Fibroblast of lung (primary cell): Measurements from ENCODE around the gene SP6. TPM values are rescaled to one million over a fixed set of nuclear protein-coding genes. Genes with fewer than 3 reads are reported as not detected.

Experiments used
- DNase-seq, 2 donors: peaks; one replicate each; pipeline versions ENCODE4 v3.0.0 to v3.0.0-alpha.2; 2010; ENCODE audit warnings: low read depth in 2 of 2
- H2AFZ ChIP-seq: 2 replicates; pipeline ENCODE4 v1.5.1; 2012; ENCODE audit warnings: low read length, control low read depth, inconsistent platforms
- H3K27ac ChIP-seq: 2 replicates; pipeline ENCODE4 v1.5.1; 2011; ENCODE audit warnings: low read length, control low read depth; ENCODE audit not compliant: insufficient read depth
- H3K27me3 ChIP-seq: 2 replicates; pipeline ENCODE4 v1.5.1; 2011; ENCODE audit warnings: mild to moderate bottlenecking, low read length; ENCODE audit not compliant: control insufficient read depth, insufficient read depth
- H3K36me3 ChIP-seq: 2 replicates; pipeline ENCODE4 v1.5.1; 2011; ENCODE audit warnings: low read length; ENCODE audit not compliant: control insufficient read depth, insufficient read depth
- H3K4me1 ChIP-seq: 2 replicates; pipeline ENCODE4 v1.5.1; 2011; ENCODE audit warnings: low read length; ENCODE audit not compliant: control insufficient read depth, insufficient read depth; ENCODE audit errors: extremely low read depth
- H3K4me2 ChIP-seq: 2 replicates; pipeline ENCODE4 v1.5.1; 2011; ENCODE audit warnings: low read length, control low read depth; ENCODE audit not compliant: insufficient read depth; ENCODE audit errors: extremely low read depth
- H3K4me3 ChIP-seq, 4 experiments: fragments of 200-600 bp in 1 of 4; sonication (generic) in 1 of 4; replicated peaks in 1 of 4; 2 replicates each; pipeline ENCODE4 v1.5.1; 2011 to 2016; ENCODE audit warnings: low read length in 4 of 4, low read depth in 3 of 4, mild to moderate bottlenecking in 3 of 4, control low read depth in 2 of 4, inconsistent platforms in 1 of 4, mixed read lengths in 1 of 4; ENCODE audit not compliant: insufficient read depth in 1 of 4; ENCODE audit errors: control extremely low read depth in 1 of 4
- H3K79me2 ChIP-seq: 2 replicates; pipeline ENCODE4 v1.5.1; 2012; ENCODE audit warnings: mild to moderate bottlenecking, low read length, inconsistent platforms; ENCODE audit not compliant: control insufficient read depth, insufficient read depth
- H3K9ac ChIP-seq: 2 replicates; pipeline ENCODE4 v1.5.1; 2011; ENCODE audit warnings: mild to moderate bottlenecking, low read length, control low read depth; ENCODE audit not compliant: insufficient read depth
- H3K9me3 ChIP-seq: 2 replicates; pipeline ENCODE4 v1.5.1; 2012; ENCODE audit warnings: low read depth, low read length; ENCODE audit not compliant: control insufficient read depth, insufficient read depth
- H4K20me1 ChIP-seq: 2 replicates; pipeline ENCODE4 v1.5.1; 2011; ENCODE audit warnings: low read length; ENCODE audit not compliant: control insufficient read depth, insufficient read depth; ENCODE audit errors: extremely low read depth
- EZH2 ChIP-seq: IDR thresholded peaks from 2 replicates; pipeline ENCODE4 v1.5.1; 2012; ENCODE audit warnings: low read length, control low read depth, mild to moderate bottlenecking; ENCODE audit errors: missing control alignments
- polyA plus RNA-seq, 2 donors: library from polyadenylated mRNA; depleted of rRNA in 1 of 2; stranded (reverse) in 1 of 2; unstranded in 1 of 2; fragments of >200 nt; gene quantifications; 2 replicates each; pipeline ENCODE4 v1.2.1, GENCODE V29; 2011 to 2012; ENCODE audit warnings: missing spikeins in 1 of 2
- total RNA-seq: library from RNA; depleted of rRNA; stranded (reverse); fragments of >200 nt; gene quantifications from 2 replicates; pipeline ENCODE4 v1.2.1, GENCODE V29; 2014
- TF ChIP-seq, protein P1 (sequence below), 2 donors: IDR thresholded peaks in 1 of 2; conservative IDR thresholded peaks in 1 of 2; 1 replicate in 1 of 2; 2 replicates in 1 of 2; pipeline ENCODE4 v1.5.1; 2011 to 2012; ENCODE audit warnings: low read length in 2 of 2, control low read depth in 1 of 2, inconsistent platforms in 1 of 2, low read depth in 1 of 2, mild to moderate bottlenecking in 1 of 2

The SP6 gene
- total and polyA plus RNA-seq, 2 donors (not counting 1 experiment from before 2014, with no cell fraction given) = under 0.01 to 0.07 TPM

DNA sequence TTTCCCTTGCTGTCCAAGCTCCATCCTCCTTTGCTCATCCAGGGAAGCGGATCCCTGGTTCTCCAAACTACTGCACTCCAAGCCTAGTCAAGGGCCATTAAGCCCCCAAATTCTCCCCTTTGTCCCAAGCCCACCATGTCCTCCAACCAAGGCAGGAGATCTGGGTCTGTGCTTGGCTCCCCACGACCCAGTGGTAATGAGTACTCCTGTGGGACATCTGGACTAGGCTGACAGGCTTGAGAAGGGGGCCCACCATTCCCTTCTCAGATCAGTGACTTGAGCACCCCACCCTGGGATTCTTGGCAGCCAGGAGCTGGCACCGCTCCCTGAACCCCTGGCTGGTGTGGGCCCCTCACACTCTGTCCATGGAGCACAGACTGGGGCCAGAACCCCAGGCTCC lies 46.5 kb downstream of the SP6 start:
- H2AFZ ChIP-seq = no peak overlapping the region
- no peak overlapping the region for H3K4me2 ChIP-seq
- H4K20me1 ChIP-seq = no peaks in the 10 kb centered on the region
- no peak overlapping the region for H3K27ac ChIP-seq
- no peaks in the 10 kb centered on the region for H3K4me1 ChIP-seq
- H3K27me3 ChIP-seq = peaks cover 23% of the 10 kb centered on the region
- no peaks in the 10 kb centered on the region for H3K79me2 ChIP-seq
- peaks cover 5% of the 10 kb centered on the region for H3K36me3 ChIP-seq
- no peaks in the 10 kb centered on the region for H3K9me3 ChIP-seq
- no peak overlapping the region for H3K4me3 ChIP-seq
- no peak overlapping the region for H3K9ac ChIP-seq
- DNase-seq = no peak
- TF ChIP-seq, protein P1, sequence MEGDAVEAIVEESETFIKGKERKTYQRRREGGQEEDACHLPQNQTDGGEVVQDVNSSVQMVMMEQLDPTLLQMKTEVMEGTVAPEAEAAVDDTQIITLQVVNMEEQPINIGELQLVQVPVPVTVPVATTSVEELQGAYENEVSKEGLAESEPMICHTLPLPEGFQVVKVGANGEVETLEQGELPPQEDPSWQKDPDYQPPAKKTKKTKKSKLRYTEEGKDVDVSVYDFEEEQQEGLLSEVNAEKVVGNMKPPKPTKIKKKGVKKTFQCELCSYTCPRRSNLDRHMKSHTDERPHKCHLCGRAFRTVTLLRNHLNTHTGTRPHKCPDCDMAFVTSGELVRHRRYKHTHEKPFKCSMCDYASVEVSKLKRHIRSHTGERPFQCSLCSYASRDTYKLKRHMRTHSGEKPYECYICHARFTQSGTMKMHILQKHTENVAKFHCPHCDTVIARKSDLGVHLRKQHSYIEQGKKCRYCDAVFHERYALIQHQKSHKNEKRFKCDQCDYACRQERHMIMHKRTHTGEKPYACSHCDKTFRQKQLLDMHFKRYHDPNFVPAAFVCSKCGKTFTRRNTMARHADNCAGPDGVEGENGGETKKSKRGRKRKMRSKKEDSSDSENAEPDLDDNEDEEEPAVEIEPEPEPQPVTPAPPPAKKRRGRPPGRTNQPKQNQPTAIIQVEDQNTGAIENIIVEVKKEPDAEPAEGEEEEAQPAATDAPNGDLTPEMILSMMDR (conservative IDR thresholded peaks at IDR 0.05 in 1 of 2, IDR thresholded peaks at IDR 0.05 in 1 of 2; ENCODE audit: low read depth in 1 of 2, low read length in 2 of 2) = no peak
- TF ChIP-seq EZH2 = no peak

GRCh38 chr17:47803751-47804150 lies 47.2 kb downstream of the SP6 start:
- H3K36me3 ChIP-seq = peaks cover 2% of the 10 kb centered on the region
- H3K27me3 ChIP-seq = peaks cover 23% of the 10 kb centered on the region
- no peak overlapping the region for H3K4me2 ChIP-seq
- no peaks in the 10 kb centered on the region for H3K9me3 ChIP-seq
- no peak overlapping the region for H3K27ac ChIP-seq
- TF ChIP-seq, protein P1 (conservative IDR thresholded peaks at IDR 0.05 in 1 of 2, IDR thresholded peaks at IDR 0.05 in 1 of 2; ENCODE audit: low read depth in 1 of 2, low read length in 2 of 2) = no peak
- TF ChIP-seq EZH2 = no peak
- H4K20me1 ChIP-seq = no peaks in the 10 kb centered on the region
- no peak overlapping the region for H2AFZ ChIP-seq
- H3K79me2 ChIP-seq = no peaks in the 10 kb centered on the region
- H3K9ac ChIP-seq = no peak overlapping the region
- no peak for DNase-seq
- no peaks in the 10 kb centered on the region for H3K4me1 ChIP-seq
- H3K4me3 ChIP-seq = no peak overlapping the region

DNA sequence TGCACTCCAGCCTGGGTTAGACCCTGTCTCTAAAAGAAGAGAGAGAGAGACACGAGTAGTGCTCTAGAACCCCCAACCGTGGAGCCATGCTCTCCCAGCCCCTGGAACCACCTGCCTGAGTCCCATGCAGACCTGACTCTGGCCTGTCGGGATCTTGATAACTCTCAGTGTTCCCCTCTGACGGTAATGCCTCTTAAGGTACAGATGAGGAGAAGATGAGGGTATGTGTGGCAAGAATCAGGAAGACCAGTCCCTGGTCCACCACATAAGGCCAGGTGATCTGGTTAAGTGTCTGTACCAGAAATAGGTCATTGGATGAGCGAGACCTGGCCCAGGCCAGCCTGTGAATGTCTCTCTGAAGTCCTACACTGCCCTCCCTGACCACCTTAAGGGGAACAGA lies 47.8 kb downstream of the SP6 start:
- H3K9me3 ChIP-seq = no peaks in the 10 kb centered on the region
- no peaks in the 10 kb centered on the region for H4K20me1 ChIP-seq
- no peak overlapping the region for H3K4me2 ChIP-seq
- TF ChIP-seq EZH2 = no peak
- TF ChIP-seq, protein P1 (conservative IDR thresholded peaks at IDR 0.05 in 1 of 2, IDR thresholded peaks at IDR 0.05 in 1 of 2; ENCODE audit: low read depth in 1 of 2, low read length in 2 of 2) = no peak
- H2AFZ ChIP-seq = no peak overlapping the region
- H3K36me3 ChIP-seq = no peaks in the 10 kb centered on the region
- no peak overlapping the region for H3K9ac ChIP-seq
- H3K4me3 ChIP-seq = no peak overlapping the region
- no peak overlapping the region for H3K27ac ChIP-seq
- no peaks in the 10 kb centered on the region for H3K79me2 ChIP-seq
- DNase-seq = no peak
- peaks cover 23% of the 10 kb centered on the region for H3K27me3 ChIP-seq
- no peaks in the 10 kb centered on the region for H3K4me1 ChIP-seq
